Measurements from ENCODE around the gene SPON2.

SPON2 gene

GRCh38 chr4:1213336-1213995 is 41.1 kb upstream of the SPON2 start:
- TF ChIP-seq, protein P1, sequence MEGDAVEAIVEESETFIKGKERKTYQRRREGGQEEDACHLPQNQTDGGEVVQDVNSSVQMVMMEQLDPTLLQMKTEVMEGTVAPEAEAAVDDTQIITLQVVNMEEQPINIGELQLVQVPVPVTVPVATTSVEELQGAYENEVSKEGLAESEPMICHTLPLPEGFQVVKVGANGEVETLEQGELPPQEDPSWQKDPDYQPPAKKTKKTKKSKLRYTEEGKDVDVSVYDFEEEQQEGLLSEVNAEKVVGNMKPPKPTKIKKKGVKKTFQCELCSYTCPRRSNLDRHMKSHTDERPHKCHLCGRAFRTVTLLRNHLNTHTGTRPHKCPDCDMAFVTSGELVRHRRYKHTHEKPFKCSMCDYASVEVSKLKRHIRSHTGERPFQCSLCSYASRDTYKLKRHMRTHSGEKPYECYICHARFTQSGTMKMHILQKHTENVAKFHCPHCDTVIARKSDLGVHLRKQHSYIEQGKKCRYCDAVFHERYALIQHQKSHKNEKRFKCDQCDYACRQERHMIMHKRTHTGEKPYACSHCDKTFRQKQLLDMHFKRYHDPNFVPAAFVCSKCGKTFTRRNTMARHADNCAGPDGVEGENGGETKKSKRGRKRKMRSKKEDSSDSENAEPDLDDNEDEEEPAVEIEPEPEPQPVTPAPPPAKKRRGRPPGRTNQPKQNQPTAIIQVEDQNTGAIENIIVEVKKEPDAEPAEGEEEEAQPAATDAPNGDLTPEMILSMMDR (IDR thresholded peaks at IDR 0.05; ENCODE audit: unreplicated experiment in 3 of 3) = no peak
- Mint-ChIP-seq H3K27me3 (ENCODE audit: low read depth) (no peaks in the 10 kb centered on the region), H3K27ac (no peak overlapping the region), H3K36me3 (ENCODE audit: low read depth) (peaks cover 14% of the 10 kb centered on the region), H3K9me3 (no peaks in the 10 kb centered on the region), H3K4me1 (peaks cover 36% of the 10 kb centered on the region), H3K4me3 (no peak overlapping the region)

DNA sequence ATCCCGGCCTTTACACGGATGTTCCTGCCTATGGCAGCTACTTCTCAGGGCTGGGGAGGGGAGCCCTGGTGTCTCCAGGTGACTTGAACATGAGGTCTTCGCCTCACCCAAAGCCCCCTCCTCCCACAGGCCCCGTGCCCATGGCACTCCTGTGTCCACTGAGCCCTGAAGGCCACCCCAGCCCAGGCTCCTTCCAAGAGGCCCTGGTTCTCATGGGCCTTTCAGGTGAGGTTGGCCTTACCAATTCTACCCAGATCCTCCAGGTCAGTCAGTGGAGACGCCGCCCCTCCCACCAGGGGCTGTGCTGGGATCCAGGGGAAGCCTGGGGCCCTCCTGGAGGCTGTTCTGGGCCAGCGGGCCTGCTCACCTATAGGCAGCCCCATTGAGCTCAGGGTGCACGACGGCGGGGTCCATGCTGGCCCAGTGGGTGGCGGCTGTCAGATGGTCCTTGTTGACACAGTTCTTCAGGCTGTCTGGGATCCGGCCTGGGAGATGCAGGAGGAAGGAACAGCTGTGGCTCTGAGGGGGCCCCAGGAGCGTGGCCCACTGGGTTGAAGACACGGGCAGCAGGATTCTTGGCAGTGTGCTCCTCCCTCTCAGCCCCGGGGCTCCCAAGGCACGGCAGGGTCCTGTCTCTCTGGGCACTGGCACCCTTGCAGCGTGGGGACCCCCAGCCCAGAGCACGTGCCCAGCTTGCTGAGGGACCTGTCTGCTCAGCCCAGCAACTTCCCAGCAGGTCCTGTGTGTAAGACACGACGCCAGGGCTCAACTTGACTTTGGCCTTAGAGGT is 40.4 kb upstream of the SPON2 start:
- H3K9me3 Mint-ChIP-seq = no peaks in the 10 kb centered on the region
- no peak overlapping the region for H3K27ac Mint-ChIP-seq

DNA sequence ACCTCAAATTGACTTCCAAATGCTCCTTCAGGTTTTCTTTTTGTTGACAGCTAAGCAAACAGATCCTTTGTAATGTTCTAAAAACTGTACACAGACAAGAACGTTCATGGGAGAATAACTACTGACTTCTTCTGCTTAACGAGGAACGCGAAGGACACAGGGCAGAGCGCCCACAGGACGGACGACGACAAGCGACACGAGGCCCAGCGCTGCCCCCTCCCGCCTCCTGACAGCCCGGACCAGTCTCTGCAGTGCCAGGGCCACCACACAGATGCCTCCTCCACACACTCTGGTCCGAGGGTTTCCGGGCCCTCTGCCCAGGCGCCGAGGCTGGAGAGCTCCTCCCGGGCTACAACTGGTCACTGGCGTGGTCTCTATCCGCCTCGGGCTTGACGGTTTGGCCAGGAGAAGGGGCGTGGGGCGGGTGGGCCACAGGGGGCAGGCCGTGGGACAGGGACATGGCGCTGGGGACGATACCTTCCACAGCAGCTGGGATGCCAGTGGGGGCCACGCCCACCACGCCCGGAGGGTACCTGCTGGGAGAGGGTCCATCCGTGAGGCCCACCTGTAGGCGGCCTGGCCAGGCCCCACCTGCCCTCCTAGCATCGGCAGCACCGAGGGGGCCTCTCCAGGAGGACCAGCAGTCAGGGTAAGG is 39.6 kb upstream of the SPON2 start:
- Mint-ChIP-seq H3K27me3 (ENCODE audit: low read depth) (no peaks in the 10 kb centered on the region), H3K4me1 (peaks cover 38% of the 10 kb centered on the region), H3K27ac (peak overlapping the region; percentile 69 to 93 (median 81)), H3K36me3 (ENCODE audit: low read depth) (peaks cover 4% of the 10 kb centered on the region), H3K4me3 (no peak overlapping the region), H3K9me3 (no peaks in the 10 kb centered on the region)
- TF ChIP-seq, protein P1 (IDR thresholded peaks at IDR 0.05; ENCODE audit: unreplicated experiment in 3 of 3) = no peak

More for the DNA sequence above, 40.4 kb upstream of the SPON2 start:
- no peaks in the 10 kb centered on the region for H3K27me3 Mint-ChIP-seq (ENCODE audit: low read depth)
- peaks cover 7% of the 10 kb centered on the region for H3K36me3 Mint-ChIP-seq (ENCODE audit: low read depth)
- H3K4me3 Mint-ChIP-seq = no peak overlapping the region
- TF ChIP-seq, protein P1 (IDR thresholded peaks at IDR 0.05; ENCODE audit: unreplicated experiment in 3 of 3) = no peak
- peaks cover 37% of the 10 kb centered on the region for H3K4me1 Mint-ChIP-seq

- H3K4me3 Mint-ChIP-seq = no peak overlapping the region
- peaks cover 38% of the 10 kb centered on the region for H3K4me1 Mint-ChIP-seq
- no peaks in the 10 kb centered on the region for H3K9me3 Mint-ChIP-seq
- peaks cover 4% of the 10 kb centered on the region for H3K36me3 Mint-ChIP-seq (ENCODE audit: low read depth)
- H3K27me3 Mint-ChIP-seq (ENCODE audit: low read depth) = no peaks in the 10 kb centered on the region
- TF ChIP-seq, protein P1 (IDR thresholded peaks at IDR 0.05; ENCODE audit: unreplicated experiment in 3 of 3) = no peak
- peak overlapping the region; percentile 69 to 93 (median 81) for H3K27ac Mint-ChIP-seq
Observed at GRCh38 chr4:1211371-1211770, 39.0 kb upstream of the SPON2 start.

GRCh38 chr4:1210971-1211370 is 38.6 kb upstream of the SPON2 start:
- TF ChIP-seq, protein P1 (IDR thresholded peaks at IDR 0.05; ENCODE audit: unreplicated experiment in 3 of 3) = no peak
- Mint-ChIP-seq H3K27ac (peak overlapping the region in 2 of 3 experiments; percentile 69 to 93), H3K4me3 (no peak overlapping the region), H3K36me3 (ENCODE audit: low read depth) (peaks cover 4% of the 10 kb centered on the region), H3K27me3 (ENCODE audit: low read depth) (no peaks in the 10 kb centered on the region), H3K4me1 (peaks cover 38% of the 10 kb centered on the region), H3K9me3 (no peaks in the 10 kb centered on the region)

All from nephron (organoid).